GM19023 (cell line): ENCODE measurements around the gene RALY.
"Not testable (repeated sequence)": the region's sequence is repeated elsewhere in the genome, so short reads cannot be mapped to it uniquely, and the experiment has no call there.

Experiments used
- ATAC-seq: cut with Tn5 transposase; IDR thresholded peaks from one replicate; pipeline ENCODE4 v1.9.1; 2021; ENCODE audit warnings: mild to moderate bottlenecking, moderate library complexity; ENCODE audit not compliant: unreplicated experiment

RALY gene

GRCh38 chr20:34132491-34132890 lies 138.8 kb downstream of the RALY start:
- not testable (repeated sequence) for ATAC-seq

- ATAC-seq: not testable (repeated sequence)
These were observed 139.2 kb downstream of the RALY start for GRCh38 chr20:34132943-34133342.

GRCh38 chr20:34133365-34133860 lies 139.7 kb downstream of the RALY start:
- not testable (repeated sequence) for ATAC-seq
